ENCODE measurements around the gene RGL1. TPM values are rescaled to one million over a fixed set of nuclear protein-coding genes. Genes with fewer than 3 reads are reported as not detected.

Gene RGL1
- total and polyA plus RNA-seq, 2 donors (not counting 3 experiments of a cell fraction or from before 2014, with no cell fraction given), result 19.8 to 35.3 TPM

DNA sequence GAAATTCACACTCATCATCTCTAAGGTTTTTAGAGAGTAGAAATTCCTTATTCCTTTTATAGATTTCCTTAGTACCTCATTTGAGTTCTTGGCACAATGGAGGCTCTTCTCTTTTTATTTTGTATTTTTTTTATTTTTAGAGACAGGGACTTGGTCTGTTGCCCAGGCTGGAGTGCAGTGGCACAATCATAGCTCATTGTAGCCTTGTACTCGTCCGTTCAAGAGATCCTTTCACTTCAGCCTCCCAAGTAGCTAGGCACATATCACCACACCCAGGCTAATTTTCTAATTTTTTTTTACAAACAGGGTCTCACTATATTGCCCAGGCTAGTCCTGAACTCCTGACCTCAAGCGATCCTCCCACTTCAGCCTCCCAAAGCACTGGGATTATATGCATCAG, 29.6 kb downstream of the RGL1 start:
- Histone ChIP-seq H3K9ac (replicated peaks; ENCODE audit: extremely low read depth, insufficient read depth, low read length) (no peak overlapping the region), H3K27me3 (ENCODE audit: control insufficient read depth in 2 of 2, insufficient read depth in 2 of 2, low read length in 2 of 2) (no peaks in the 10 kb centered on the region), H2AFZ (ENCODE audit: low read depth, low read length) (no peak overlapping the region), H3K27ac (ENCODE audit: insufficient read depth, low read depth, low read length) (no peak overlapping the region), H3K9me3 (replicated peaks; ENCODE audit: control insufficient read depth, insufficient read depth, low read length) (no peaks in the 10 kb centered on the region), H3K4me3 (replicated peaks in 1 of 3; ENCODE audit: insufficient read depth in 1 of 3, low read depth in 1 of 3, low read length in 3 of 3) (no peak overlapping the region), H3K36me3 (ENCODE audit: control insufficient read depth in 2 of 2, extremely low read depth in 1 of 2, insufficient read depth in 2 of 2, low read length in 2 of 2) (peaks cover 0 to 1% of the 10 kb centered on the region in 2 experiments), H3K9me1 (replicated peaks; ENCODE audit: control insufficient read depth, extremely low read depth, insufficient read depth, low read length) (no peaks in the 10 kb centered on the region), H3K79me2 (ENCODE audit: control insufficient read depth, insufficient read depth, low read length) (peaks cover 8% of the 10 kb centered on the region), H3K4me1 (ENCODE audit: control insufficient read depth, extremely low read depth, insufficient read depth, low read length) (peaks cover 21% of the 10 kb centered on the region), H3K4me2 (ENCODE audit: insufficient read depth, low read length) (no peak overlapping the region), H4K20me1 (replicated peaks; ENCODE audit: control insufficient read depth, extremely low read depth, insufficient read depth, low read length) (peaks cover 3% of the 10 kb centered on the region)
- dilution Hi-C loops (cut with MboI; ENCODE audit: extremely low pct_ligation_motif_present, low sequenced_read_pairs) (no loop called here), intact Hi-C loops (cut with micrococcal nuclease) (no loop called here)
- no TSS peak for BruUV-seq (replicated peaks)
- TF ChIP-seq POLR2A (IDR thresholded peaks at IDR 0.05; ENCODE audit: low read depth, low read length) (no peak), MYC (IDR thresholded peaks at IDR 0.05; ENCODE audit: low read depth, low read length) (no peak)
- DNase-seq (ENCODE audit: low read depth, low spot score), result no peak
- ChIA-PET POLR2A (no interaction called here), CTCF (interaction anchor here (1.4 kb wide), 1 partner anchor 14 kb away, joined by 7 read pairs; no protein-coding TSS in a partner anchor)
- no peak for FAIRE-seq

DNA sequence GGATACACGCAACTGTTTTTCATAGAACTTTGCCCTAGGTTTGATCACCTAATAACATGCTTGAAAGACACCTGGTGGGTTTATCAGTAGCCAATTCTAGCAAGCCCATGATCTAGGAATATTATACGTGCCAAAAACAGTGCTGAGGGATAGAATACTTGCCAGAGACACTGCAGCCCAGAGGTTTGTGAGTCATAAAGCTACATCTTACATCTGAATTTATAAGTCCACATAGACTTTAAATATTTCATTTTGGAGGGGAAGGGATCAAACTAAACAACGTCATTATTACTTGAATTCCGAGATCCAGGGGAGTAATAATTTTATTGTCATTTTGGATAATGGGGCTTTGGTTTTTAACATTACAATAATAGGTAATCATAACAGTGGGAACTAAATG, 31.7 kb downstream of the RGL1 start:
- H2AFZ ChIP-seq (ENCODE audit: low read depth, low read length), result no peak overlapping the region
- BruUV-seq (replicated peaks), result no TSS peak
- CTCF ChIA-PET, result interaction anchor here (0.8 to 1.9 kb wide), 4 partner anchors 14 to 152 kb away, joined by 3 to 8 read pairs (median 4); no protein-coding TSS in a partner anchor

More for the DNA sequence above, 31.7 kb downstream of the RGL1 start:
- no peak overlapping the region for H3K9ac ChIP-seq (replicated peaks; ENCODE audit: extremely low read depth, insufficient read depth, low read length)
- H3K4me2 ChIP-seq (ENCODE audit: insufficient read depth, low read length), result no peak overlapping the region
- no peaks in the 10 kb centered on the region for H3K9me1 ChIP-seq (replicated peaks; ENCODE audit: control insufficient read depth, extremely low read depth, insufficient read depth, low read length)
- POLR2A ChIA-PET, result no interaction called here
- dilution Hi-C loops (cut with MboI; ENCODE audit: extremely low pct_ligation_motif_present, low sequenced_read_pairs) (no loop called here), intact Hi-C loops (cut with micrococcal nuclease) (no loop called here)
- peaks cover 0 to 2% of the 10 kb centered on the region in 2 experiments for H3K36me3 ChIP-seq (ENCODE audit: control insufficient read depth in 2 of 2, extremely low read depth in 1 of 2, insufficient read depth in 2 of 2, low read length in 2 of 2)
- TF ChIP-seq GATA2 (IDR thresholded peaks at IDR 0.05; ENCODE audit: insufficient read depth, insufficient read length, low read depth, low read length) (no peak), POLR2AphosphoS5 (IDR thresholded peaks at IDR 0.05; ENCODE audit: insufficient read depth, low read depth, low read length) (no peak), CTCF (IDR thresholded peaks at IDR 0.05; ENCODE audit: extremely low read depth in 1 of 2, insufficient read depth in 1 of 2, low read depth in 1 of 2, low read length in 2 of 2) (no peak), MYC (IDR thresholded peaks at IDR 0.05; ENCODE audit: low read depth, low read length) (no peak), JUN (IDR thresholded peaks at IDR 0.05; ENCODE audit: borderline replicate concordance, insufficient read depth, insufficient read length, low read depth) (no peak), FOS (IDR thresholded peaks at IDR 0.05; ENCODE audit: borderline replicate concordance, insufficient read depth, low read length) (no peak), EZH2 (IDR thresholded peaks at IDR 0.05; ENCODE audit: borderline replicate concordance, low read depth, low read length, severe bottlenecking) (no peak), MAX (IDR thresholded peaks at IDR 0.05; ENCODE audit: insufficient read depth, insufficient read length) (no peak), POLR2A (IDR thresholded peaks at IDR 0.05; ENCODE audit: low read depth, low read length) (no peak)
- H3K9me3 ChIP-seq (replicated peaks; ENCODE audit: control insufficient read depth, insufficient read depth, low read length), result no peaks in the 10 kb centered on the region
- H4K20me1 ChIP-seq (replicated peaks; ENCODE audit: control insufficient read depth, extremely low read depth, insufficient read depth, low read length), result peaks cover 3% of the 10 kb centered on the region
- peaks cover 15% of the 10 kb centered on the region for H3K79me2 ChIP-seq (ENCODE audit: control insufficient read depth, insufficient read depth, low read length)
- DNase-seq (ENCODE audit: low read depth, low spot score) (no peak), FAIRE-seq (no peak)
- H3K27ac ChIP-seq (ENCODE audit: insufficient read depth, low read depth, low read length), result no peak overlapping the region
- H3K27me3 ChIP-seq (ENCODE audit: control insufficient read depth in 2 of 2, insufficient read depth in 2 of 2, low read length in 2 of 2), result no peaks in the 10 kb centered on the region
- no peak overlapping the region for H3K4me3 ChIP-seq (replicated peaks in 1 of 3; ENCODE audit: insufficient read depth in 1 of 3, low read depth in 1 of 3, low read length in 3 of 3)
- H3K4me1 ChIP-seq (ENCODE audit: control insufficient read depth, extremely low read depth, insufficient read depth, low read length), result peaks cover 31% of the 10 kb centered on the region

All from endothelial cell of umbilical vein (primary cell).